Measurements from ENCODE around the gene STYX. TPM values are rescaled to one million over a fixed set of nuclear protein-coding genes. Genes with fewer than 3 reads are reported as not detected.

Gene STYX
- total RNA-seq, 1 donor from 2014 or later: 18.0 TPM

DNA sequence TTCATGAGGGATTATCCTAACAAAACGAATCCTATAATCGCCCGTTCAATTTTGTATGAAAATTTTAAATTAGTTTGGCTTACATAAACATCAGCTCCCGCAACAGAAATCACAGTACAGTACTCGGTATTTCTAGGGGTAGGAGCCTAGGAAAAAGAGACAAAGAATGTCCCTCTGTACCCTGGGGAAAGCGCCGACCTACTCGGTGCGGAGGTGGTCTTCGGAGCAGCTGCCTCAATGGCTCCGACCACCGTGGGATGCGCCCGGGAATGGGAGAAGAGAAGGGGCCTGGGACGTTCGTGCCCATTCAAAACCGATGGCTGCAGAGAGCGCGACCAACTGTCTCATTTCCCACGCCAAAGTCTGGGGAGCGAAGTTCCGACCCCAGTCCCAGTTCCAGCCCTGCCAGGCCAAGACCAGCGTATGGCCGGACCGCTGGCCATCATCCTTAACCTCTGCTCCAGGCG lies 60.8 kb downstream of the STYX start:
- DNase-seq: no peak

DNA sequence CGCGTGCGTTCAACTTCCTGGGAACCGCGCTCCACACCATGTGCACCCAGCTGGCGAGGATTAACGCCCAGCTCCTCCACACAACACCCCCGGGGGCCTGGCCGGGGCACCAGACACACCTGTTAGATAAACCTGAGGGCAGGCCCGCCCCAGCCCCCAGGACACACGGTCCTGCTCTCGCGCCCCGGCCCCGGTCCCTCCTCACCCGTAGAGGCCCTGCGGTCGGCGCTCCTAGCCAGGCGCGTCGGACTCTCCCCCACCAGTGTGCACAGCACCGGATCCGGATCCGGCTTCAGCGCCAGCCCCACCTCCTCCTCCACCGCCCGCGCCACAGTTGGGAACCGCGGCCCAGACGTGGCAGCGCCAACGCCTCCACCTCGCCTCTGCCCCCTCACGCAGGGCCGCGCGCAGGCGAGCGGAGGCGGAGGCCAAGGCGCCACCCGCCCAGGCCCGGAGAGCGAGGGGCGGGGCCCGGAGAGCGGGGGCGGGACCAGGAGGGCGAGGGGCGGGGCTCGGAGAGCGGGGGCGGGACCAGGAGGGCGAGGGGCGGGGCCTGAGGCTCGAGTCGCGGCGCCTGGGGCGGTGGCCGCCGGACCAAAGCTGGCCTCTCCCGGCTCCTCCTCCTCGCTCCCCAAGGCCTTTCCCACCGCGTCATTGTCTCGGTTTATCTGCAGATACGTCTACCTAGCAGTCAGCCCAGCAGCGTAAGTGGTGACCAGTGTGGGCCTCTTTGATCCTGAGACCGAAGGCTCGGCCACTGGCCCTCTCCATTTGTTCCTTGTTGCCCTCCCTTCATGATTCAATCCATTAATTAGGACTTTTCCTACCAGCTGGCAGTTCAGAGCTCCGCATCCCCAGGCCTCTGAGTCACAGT lies 61.5 kb downstream of the STYX start, which contains the start of gene GNPNAT1:
Gene GNPNAT1, minus strand, starts transcription at position 385 of the 874 bp plus-strand sequence. CDS start 6,957 bp downstream, outside the sequence.
- peak; percentile 72 for DNase-seq

DNA sequence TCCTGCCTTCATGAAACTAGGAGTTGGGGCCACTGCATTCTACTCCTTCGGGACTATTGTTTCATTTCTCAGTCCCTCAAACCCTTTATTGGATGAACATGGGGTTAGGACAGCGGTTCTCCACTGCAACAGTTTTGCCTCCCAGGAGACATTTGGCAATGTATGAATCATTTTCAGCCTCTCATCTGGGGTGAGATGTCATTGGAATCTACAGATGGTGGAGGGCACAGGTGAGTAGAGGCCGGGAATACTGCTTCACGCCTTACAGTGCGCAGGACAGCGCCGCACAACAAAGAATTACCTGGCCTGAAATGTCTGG lies 62.1 kb downstream of the STYX start:
- DNase-seq: no peak

DNA sequence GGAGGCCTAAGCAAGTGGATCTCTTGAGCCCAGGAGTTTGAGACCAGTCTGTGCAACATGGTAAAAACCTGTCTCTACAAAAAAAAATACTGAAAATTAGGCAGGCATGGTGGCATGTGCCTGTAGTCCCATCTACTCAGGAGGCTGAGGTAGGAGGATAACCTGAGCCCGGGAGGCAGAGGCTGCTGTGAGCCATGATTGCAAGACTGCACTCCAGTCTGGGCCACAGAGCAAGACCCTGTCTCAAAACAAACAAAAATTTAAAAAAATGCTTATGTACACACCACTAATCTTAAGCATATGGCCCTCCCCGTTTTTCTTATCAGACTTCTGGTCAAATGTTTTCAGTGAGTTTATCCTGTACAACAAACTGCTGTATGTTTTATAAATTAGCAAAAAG lies 63.1 kb downstream of the STYX start:
- no peak for DNase-seq

DNA sequence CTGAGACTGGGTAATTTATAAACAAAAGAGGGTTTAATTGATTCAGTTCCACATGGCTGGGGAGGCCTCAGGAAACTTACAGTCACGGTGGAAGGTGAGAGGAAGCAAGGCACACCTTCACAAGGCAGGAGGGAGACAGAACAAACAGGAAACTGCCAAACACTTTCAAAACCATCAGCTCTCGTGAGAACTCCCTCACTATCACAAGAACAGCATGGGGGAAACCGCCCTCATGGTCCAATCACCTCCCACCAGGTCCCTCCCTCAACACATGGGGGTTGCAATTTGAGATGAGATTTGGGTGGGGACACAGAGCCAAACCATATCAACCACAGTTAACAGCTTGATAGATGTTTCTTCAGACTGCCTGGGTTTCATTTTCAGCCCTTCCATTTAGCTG lies 67.7 kb downstream of the STYX start:
- no peak for DNase-seq

DNA sequence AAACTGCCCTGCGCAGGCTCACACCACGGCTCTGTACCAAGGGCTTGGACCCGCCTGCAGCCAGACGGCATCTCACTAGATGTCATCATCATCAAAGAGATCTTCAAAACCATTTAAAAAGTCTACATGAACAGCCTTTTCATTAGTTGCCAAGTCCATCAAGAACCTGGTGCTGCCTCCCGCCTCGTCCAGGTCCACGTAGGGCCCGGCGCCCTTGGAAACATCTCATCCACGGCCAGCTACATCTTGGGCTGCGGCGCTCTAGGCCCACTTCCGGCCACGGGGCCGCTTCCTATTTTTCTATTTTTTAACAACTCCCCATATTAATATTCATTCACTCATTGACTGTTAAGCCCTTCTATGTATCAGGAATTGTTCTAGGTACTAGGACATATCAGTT lies 68.9 kb downstream of the STYX start:
- DNase-seq: no peak

DNA sequence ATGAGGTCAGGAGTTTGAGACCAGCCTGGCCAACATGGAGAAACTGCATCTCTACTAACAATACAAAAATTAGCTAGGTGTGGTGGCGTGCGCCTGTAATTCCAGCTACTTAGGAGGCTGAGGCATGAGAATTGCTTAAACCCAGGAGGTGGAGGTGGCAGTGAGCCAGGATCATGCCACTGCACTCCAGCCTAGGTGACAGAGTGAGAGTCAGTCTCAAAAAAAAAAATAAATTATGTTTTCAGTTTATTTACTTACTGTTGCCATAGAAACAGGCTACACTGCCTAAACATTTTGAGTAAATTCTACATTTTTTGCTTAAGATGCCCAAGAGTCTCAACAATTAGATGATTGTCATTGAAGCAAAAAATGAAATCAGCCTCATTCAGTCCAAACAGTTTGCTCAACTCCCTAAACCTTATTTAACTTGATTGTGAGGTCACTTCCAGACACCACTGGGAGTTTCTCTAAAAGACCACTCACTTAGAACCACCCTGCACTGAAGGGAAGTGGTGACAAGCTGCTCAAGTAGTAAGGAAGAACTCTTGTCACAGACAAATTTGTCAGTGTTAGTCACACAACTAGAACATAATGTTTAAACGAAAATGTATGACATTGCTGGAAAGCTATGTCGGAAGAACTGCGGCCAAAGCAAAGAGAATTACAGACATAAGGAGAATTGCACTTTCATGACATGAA lies 71.2 kb downstream of the STYX start:
- peak; percentile 86 for DNase-seq

DNA sequence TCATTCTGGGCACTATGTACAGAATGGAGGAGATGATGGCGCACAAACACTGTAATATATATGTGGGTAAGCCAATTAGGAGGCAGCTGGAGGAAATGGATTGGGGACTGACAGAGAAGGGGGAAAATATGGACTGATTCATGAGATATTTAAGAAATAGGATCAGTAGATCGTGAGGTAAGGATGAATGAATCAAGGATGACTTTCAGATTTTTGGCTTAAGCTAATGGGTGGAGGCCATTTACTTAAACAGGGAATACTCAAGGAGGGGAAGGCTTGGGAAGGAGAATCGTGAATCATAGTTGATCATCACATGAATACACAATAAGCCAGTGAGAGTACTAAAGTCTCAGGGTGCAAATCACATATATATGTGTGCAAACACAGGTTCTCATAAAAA lies 72.6 kb downstream of the STYX start:
- no peak for DNase-seq

DNA sequence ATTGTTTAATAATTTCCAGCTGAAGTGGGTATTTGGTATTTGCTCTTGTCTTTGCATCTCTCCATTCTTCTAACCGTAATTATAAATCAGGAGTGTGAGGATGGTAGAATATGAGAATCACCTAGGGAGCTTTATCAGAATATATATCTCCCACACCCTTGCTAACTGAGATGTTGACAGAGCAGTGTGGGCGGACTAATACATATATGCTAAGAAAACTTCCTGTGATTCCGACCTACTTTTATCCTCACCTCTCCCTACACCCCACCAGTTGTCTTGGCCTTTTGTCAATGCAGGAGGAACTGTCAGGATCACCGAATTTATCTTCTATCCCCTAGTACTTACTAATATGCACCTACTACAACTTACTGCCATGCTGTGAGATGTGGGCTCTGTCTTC lies 76.1 kb downstream of the STYX start:
- DNase-seq: no peak

DNA sequence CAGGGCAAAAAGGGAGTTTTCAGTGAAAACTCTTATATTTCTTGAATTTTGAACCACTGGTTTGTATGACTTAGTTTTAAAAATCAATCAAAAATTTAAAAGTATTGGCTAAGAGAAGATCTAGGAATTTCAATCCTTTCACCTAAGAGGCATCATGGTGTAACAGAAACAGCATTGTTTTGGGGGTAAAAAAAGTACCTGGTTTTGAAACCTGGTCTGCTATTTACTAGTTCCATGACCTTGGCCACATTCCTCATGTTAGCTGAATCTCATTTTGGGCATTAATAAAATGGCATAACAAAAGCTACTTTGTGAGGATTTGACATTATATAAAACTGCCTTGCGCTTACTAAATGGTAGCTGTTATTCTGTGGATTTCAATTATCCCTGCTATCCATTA lies 78.1 kb downstream of the STYX start:
- no peak for DNase-seq

DNA sequence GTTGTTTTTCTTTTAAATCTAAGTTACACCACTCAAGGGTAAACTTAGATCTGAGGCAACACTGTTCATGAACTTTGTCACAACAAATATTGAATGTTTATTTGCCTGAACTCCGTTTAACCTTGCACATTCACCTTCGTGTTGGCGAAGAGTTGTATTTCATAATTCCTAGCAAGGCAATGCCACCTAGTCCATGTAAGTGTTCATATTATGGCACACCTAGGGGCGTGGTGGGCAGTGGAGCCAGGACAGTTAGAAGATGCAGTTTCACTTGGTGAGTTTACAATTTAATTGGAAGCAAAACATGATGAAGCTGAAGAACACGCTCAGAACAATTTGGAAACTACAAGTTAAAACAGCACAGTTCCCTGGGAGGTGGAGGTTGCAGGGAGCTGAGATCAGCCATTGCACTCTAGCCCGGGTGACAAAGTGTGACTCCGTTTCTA lies 91.9 kb downstream of the STYX start:
- no peak for DNase-seq

DNA sequence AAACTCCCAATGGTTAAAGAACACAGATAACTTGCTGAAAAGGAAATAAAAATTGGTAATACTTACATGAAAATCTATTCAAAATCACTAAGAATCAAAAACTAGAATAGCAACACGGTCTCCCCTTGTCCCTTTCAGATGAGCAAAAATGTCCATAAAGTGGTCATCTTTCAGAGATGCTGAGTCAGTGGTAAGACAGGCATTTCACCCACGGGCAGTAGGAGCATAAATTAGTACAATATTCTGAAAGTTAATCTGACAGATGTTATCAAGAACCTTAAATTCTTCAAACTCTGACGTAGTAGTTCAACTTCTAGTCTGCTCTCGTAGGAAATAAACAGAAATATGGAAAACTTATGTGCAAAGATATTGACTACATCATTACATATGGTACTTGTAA lies 94.5 kb downstream of the STYX start:
- no peak for DNase-seq

Small RNA genes lying within 50 kb of the gene (small RNA-seq; reads per million reads assigned to genes)
- gene AL139317.2 (ENCODE audit: low replicate concordance): not detected

Other genes starting within 250 kb of the STYX start
- 12.0 TPM for gene TXNDC16, start 177.7 kb upstream of the STYX start, total RNA-seq
- gene GPR137C, start 177.3 kb upstream of the STYX start, total RNA-seq: 3.0 TPM
- 31.5 TPM for gene ERO1A, start 34.6 kb upstream of the STYX start, total RNA-seq
- 101 TPM for gene PSMC6, start 23.0 kb upstream of the STYX start, total RNA-seq
- 12.3 TPM for gene GNPNAT1, start 61.4 kb downstream of the STYX start, total RNA-seq
- gene FERMT2, start 220.9 kb downstream of the STYX start, total RNA-seq: 95.0 TPM